Stimulated activated CD8-positive, alpha-beta memory T cell treated with anti-CD3 and anti-CD28 coated beads, Interleukin-4, amount 100 ng/mL, for 4 hours (primary cell): Measurements from ENCODE around the gene LHFPL3.
"Not testable (repeated sequence)": the region's sequence is repeated elsewhere in the genome, so short reads cannot be mapped to it uniquely, and the experiment has no call there.

ENCODE experiments used
- DNase-seq, 2 donors: peaks; one replicate each; pipeline ENCODE4 v3.0.0-alpha.2; 2020; ENCODE audit warnings: low read depth in 2 of 2, low spot score in 1 of 2

The LHFPL3 gene

GRCh38 chr7:104686286-104686685 is 357.9 kb downstream of the LHFPL3 start:
- DNase-seq, result no peak

DNA sequence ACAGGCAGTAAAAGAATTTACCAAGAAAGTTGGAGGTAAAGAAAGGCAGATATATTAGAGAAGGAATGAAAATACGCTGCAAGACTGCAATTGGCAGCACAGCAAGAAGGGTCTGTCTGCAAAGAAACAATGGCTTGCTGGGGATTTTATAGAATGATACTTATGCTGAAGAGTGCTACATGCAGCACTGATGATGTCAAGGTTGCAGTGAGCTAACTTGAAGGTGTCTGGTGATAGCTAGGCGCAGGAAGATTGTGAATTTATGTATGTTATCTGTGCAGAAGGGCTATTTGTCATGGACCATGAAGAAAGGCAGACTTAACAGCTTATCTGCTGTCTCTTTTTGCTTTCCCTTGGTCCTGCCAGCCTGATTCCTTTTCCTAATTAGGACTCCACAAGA is 366.3 kb downstream of the LHFPL3 start:
- DNase-seq, result no peak

DNA sequence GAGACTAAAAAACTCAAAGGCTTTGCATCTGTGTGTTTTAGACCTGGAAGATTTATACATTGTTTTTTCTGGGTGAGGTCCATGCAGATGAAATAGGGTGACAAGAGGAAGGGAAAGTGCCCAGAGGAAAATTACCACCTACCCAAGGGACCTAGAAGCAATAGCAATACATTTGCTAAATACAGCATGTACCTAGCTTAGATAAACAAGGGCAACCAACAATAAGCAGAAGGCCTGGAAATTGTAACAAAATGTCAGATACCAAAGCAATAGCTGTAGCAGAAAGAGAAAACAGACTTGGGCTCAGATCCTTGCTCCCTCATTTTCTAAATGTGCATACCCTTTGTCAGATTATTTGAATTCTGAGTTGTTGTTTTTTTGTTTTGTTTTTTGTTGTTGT is 367.2 kb downstream of the LHFPL3 start:
- no peak for DNase-seq

- no peak for DNase-seq
Measured at GRCh38 chr7:104700336-104700735, 371.9 kb downstream of the LHFPL3 start.

GRCh38 chr7:104721027-104721426 is 392.6 kb downstream of the LHFPL3 start:
- not testable (repeated sequence) for DNase-seq

DNA sequence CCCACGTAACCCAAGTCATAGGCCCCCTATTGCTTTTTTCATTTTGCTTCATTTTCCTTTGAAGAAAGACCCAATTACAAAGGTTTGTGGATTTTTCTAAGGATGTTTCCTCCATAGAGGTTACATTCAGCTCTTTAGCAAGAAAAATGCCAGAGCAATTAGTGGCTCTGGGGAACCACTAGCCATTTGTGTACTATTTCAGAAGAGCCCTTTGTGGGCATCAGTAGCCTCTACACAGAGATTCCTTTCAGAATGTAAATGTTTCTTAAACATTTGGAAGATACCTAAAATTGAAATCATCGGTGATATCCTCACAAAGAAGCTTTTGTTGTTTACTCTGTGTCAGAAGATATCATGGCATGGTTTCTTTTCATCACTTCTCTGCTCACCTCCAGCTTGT is 394.6 kb downstream of the LHFPL3 start:
- no peak for DNase-seq

GRCh38 chr7:104758504-104758903 is 430.1 kb downstream of the LHFPL3 start:
- DNase-seq, result no peak

GRCh38 chr7:104761892-104762291 is 433.5 kb downstream of the LHFPL3 start:
- no peak for DNase-seq

GRCh38 chr7:104767113-104767512 is 438.7 kb downstream of the LHFPL3 start:
- DNase-seq, result no peak

DNA sequence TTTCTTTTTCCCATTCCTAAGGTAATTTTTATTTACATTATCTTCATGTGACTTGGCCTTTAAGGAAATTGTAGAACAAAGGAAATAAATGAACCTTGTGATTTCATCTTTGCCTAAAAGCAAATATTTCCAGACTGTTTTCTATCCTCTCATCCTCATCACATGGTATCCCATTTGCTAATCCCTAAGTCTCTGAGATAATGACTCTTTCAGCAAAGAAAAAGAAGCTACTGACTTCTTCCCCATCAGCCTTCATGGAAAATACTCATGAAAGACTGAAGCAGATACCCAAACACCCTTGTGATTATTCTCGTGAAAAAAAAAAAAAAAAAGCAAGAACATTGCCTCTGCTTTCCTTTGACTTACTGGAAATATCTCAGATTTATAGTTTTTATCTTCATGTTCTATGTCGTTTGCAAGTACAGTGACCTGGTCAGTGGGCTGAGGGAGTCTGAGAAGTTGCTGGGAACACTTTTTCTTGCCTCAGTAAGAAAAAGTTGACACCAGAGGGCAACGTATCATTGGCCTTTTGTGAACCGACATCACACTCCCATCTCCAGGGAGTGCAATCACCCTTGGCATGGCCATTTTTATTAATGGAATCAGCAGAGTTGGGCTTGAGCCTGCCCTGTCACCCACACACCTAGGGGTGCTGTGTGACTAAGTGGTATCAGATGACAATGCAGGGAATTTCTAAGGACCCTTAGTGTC is 439.6 kb downstream of the LHFPL3 start:
- DNase-seq, result no peak

- no peak for DNase-seq
Measured at GRCh38 chr7:104772405-104773345, 444.3 kb downstream of the LHFPL3 start.

GRCh38 chr7:104773796-104774195 is 445.4 kb downstream of the LHFPL3 start:
- DNase-seq, result no peak

- no peak for DNase-seq
Measured at GRCh38 chr7:104775531-104775930, 447.1 kb downstream of the LHFPL3 start.

- no peak for DNase-seq
Measured at GRCh38 chr7:104777301-104777800, 448.9 kb downstream of the LHFPL3 start.

GRCh38 chr7:104779888-104780287 is 451.5 kb downstream of the LHFPL3 start:
- no peak for DNase-seq

DNA sequence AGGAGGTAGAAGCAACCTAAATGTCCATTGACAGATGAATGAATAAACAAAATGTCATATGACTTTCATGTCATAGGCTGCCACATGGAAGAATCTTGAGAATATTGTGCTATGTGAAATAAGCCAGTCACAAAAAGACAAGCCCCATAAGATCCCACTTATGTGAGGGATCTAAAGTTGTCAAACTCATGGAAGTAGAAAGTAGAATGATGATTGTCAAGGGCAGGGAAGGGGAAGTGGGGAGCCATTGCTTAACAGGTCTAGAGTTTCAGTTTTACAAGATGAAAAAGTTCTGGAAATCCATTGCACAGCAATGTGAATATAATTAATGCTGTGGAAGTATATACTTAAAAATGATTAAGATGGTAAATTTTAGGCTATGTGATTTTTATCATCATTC is 456.3 kb downstream of the LHFPL3 start:
- DNase-seq, result no peak

- DNase-seq, result no peak
Measured at GRCh38 chr7:104789780-104790179, 461.4 kb downstream of the LHFPL3 start.

- DNase-seq, result no peak
Measured at GRCh38 chr7:104790440-104790839, 462.0 kb downstream of the LHFPL3 start.

DNA sequence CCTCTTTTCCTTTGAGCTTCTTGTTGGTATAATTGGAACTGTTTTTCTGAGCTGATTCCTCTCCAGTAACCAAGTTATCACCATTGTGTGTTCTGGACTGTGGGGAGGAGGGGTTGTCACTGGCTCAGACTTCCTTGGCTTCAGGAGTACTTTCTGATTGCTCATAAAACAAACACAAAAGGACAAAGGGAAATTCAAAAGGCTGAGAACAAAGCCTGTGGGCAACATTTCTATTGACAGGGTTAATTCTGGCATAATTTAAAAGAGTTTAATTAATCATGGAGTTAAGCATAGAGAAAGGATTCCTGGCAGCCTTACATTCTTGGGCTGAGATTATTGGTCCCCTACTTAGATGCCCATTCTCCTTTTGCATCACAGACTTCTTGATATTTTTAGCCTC is 462.7 kb downstream of the LHFPL3 start:
- DNase-seq, result no peak

DNA sequence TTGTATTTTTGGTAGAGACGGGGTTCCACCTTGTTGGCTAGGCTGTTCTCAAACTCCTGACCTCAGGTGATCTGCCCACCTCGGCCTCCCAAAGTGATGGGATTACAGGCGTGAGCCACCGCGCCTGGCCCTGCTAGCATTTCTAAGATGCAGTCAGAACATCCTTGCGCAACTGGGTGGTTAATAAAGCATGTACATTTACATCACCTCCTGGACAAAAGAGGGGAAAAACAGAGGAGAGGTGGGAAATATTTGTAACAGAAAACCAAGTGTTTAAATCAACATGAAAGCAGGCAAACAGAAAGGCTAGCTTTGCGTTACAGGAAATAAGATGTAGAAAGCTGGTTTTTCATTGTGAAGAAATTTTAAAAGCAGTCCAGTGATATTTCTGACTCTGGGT is 464.7 kb downstream of the LHFPL3 start:
- no peak for DNase-seq

DNA sequence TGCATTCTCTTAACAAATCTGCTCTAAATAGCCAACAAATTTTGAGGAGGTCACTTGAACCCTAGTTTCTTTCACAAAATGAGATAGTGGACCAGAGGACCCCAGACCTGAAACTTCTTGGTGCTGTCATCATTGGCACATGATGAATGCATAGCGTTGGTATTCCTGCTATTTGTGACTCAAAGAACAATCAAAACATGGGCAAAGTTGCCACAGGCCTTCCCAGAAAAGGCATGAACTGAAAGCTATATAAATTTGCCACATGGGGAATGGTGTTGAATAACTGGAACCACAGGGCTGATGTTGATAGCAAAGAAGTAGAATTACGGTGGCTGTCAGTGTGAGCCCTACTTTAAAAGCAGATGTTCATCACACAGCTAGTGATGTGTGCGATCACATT is 465.8 kb downstream of the LHFPL3 start:
- DNase-seq, result no peak

- DNase-seq, result no peak
Measured at GRCh38 chr7:104794589-104794988, 466.2 kb downstream of the LHFPL3 start.
